Glutamatergic neuron (in vitro differentiated cells): ENCODE results near the gene SUMO3. TPM values are rescaled to one million over a fixed set of nuclear protein-coding genes. Genes with fewer than 3 reads are reported as not detected.

ENCODE experiments used
- DNase-seq: peaks from one replicate; pipeline ENCODE4 v3.0.0; 2022
- H3K27ac Mint-ChIP-seq: one replicate; pipeline ENCODE4 v1.8.0; 2020; ENCODE audit warnings: mild to moderate bottlenecking, mixed read lengths, inconsistent platforms; ENCODE audit not compliant: unreplicated experiment
- H3K27me3 Mint-ChIP-seq: one replicate; pipeline ENCODE4 v1.8.0; 2020; ENCODE audit warnings: mild to moderate bottlenecking, moderate library complexity, mixed read lengths, inconsistent platforms; ENCODE audit not compliant: unreplicated experiment
- H3K36me3 Mint-ChIP-seq: one replicate; pipeline ENCODE4 v1.8.0; 2020; ENCODE audit warnings: mild to moderate bottlenecking, mixed read lengths, inconsistent platforms; ENCODE audit not compliant: unreplicated experiment
- H3K4me1 Mint-ChIP-seq: one replicate; pipeline ENCODE4 v1.8.0; 2020; ENCODE audit warnings: mild to moderate bottlenecking, low read depth, mixed read lengths, inconsistent platforms; ENCODE audit not compliant: unreplicated experiment
- H3K4me3 Mint-ChIP-seq: one replicate; pipeline ENCODE4 v1.8.0; 2020; ENCODE audit warnings: mild to moderate bottlenecking, mixed read lengths, inconsistent platforms; ENCODE audit not compliant: unreplicated experiment
- H3K9me3 Mint-ChIP-seq: one replicate; pipeline ENCODE4 v1.8.0; 2020; ENCODE audit warnings: mild to moderate bottlenecking, moderate library complexity, mixed read lengths, inconsistent platforms; ENCODE audit not compliant: unreplicated experiment
- total RNA-seq: library from RNA; stranded (reverse); fragmentation: NEBNext Ultra II Directional; extraction: Animal tissue kit (Norgen Biotek cat#: 25700); gene quantifications from one replicate; pipeline ENCODE4 v1.2.1, GENCODE V29; 2021; ENCODE audit not compliant: unreplicated experiment
- TF ChIP-seq, protein P1 (sequence below): fragments of 200-600 bp; sonication (generic); IDR thresholded peaks from one replicate; pipeline ENCODE4 v1.5.0; 2021; ENCODE audit not compliant: partially characterized antibody, unreplicated experiment

Gene SUMO3
- total RNA-seq, 1 donor from 2014 or later: 63.5 TPM

DNA sequence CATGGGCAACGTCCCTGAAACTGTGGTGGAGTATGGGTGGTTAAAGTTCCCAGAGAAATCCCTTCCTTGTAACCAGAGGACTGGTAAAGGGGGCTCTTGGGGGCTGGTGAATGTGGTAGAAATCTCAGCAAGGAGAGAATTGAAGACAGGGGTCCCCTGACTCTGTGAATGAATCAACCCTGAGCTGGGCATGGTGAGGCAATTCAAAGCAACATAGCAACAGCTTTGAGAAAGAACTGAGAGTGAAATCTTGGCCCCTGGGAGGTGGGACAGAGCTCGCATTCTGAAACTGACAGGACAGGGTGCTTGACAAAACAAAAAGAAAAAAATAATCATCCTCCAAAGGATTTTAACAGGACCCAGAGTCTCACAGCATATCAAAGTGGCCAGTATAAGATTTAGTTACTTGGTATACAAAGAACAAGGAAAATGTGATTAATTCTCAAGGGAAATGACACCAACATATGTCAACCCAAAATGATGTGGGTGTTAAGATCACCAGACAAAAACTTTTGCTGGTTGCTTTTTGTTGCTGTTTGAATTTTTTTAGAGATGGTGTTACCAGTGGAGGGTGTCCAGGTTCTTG is 11.7 kb upstream of the SUMO3 start:
- H3K27ac Mint-ChIP-seq: no peak overlapping the region
- H3K4me1 Mint-ChIP-seq: peaks cover 5% of the 10 kb centered on the region
- DNase-seq: no peak
- TF ChIP-seq, protein P1, sequence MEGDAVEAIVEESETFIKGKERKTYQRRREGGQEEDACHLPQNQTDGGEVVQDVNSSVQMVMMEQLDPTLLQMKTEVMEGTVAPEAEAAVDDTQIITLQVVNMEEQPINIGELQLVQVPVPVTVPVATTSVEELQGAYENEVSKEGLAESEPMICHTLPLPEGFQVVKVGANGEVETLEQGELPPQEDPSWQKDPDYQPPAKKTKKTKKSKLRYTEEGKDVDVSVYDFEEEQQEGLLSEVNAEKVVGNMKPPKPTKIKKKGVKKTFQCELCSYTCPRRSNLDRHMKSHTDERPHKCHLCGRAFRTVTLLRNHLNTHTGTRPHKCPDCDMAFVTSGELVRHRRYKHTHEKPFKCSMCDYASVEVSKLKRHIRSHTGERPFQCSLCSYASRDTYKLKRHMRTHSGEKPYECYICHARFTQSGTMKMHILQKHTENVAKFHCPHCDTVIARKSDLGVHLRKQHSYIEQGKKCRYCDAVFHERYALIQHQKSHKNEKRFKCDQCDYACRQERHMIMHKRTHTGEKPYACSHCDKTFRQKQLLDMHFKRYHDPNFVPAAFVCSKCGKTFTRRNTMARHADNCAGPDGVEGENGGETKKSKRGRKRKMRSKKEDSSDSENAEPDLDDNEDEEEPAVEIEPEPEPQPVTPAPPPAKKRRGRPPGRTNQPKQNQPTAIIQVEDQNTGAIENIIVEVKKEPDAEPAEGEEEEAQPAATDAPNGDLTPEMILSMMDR: no peak
- peaks cover 41% of the 10 kb centered on the region for H3K36me3 Mint-ChIP-seq
- H3K27me3 Mint-ChIP-seq: peaks cover 6% of the 10 kb centered on the region
- peak overlapping the region; percentile 6 for H3K4me3 Mint-ChIP-seq
- H3K9me3 Mint-ChIP-seq: peaks cover 13% of the 10 kb centered on the region

DNA sequence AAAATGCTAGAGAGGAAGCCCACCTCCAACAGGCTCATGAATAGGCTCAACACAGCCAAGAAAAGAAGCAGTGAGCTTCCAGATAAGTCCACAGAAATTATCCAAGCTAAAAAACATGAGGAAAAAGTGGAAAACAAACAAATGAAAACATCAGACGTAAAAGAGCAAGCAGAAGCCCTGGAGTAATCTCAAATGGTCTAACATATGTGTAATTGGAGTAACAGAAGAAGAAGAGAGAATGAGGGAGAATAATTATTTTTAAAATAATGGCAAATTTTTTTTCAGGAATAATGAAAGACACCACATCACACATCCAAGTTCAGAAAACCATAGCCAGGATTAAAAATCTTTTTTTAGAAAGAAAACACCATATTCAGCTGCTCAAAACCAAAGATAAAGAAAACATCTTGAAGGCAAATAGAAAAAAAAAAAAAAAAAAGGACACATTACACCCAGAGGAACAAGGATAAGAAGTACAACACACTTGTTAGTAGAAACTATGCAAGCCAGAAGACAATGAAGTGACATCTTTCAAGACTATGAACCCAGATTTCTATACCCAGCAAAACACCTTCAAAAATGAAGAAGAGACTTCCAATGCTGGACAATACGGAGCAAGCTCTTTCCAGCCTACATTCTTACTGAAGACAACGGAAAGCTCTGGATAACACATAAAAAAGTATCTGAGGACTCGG is 10.6 kb upstream of the SUMO3 start:
- peaks cover 17% of the 10 kb centered on the region for H3K9me3 Mint-ChIP-seq
- no peak overlapping the region for H3K4me3 Mint-ChIP-seq

DNA sequence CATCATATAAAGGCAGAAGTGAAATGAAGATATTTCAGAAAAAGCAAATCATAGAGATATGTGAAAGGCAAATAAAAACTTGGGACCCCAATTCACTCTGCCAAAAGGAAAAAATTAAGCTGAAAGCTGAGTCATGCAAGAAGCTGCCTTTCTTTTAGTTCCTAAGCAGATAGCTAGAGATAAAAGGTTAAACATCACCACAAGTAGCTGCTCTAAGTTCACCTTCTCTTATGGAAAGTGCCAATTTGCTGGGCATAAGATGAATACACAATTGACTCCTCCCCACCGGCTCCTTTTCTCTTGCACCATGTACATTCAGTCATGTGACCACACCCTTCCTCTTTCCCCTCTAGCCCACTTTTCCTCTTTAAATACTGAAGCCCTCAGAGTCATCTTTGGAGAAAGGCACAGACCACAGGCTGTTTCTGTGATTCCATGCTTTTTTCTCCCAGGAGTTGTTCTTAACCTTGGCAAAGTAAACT is 5.4 kb upstream of the SUMO3 start:
- peaks cover 50% of the 10 kb centered on the region for H3K36me3 Mint-ChIP-seq
- peaks cover 9% of the 10 kb centered on the region for H3K27me3 Mint-ChIP-seq
- peak overlapping the region; percentile 67 for H3K27ac Mint-ChIP-seq
- H3K9me3 Mint-ChIP-seq: peaks cover 28% of the 10 kb centered on the region
- no peak overlapping the region for H3K4me3 Mint-ChIP-seq
- TF ChIP-seq, protein P1: no peak
- peaks cover 4% of the 10 kb centered on the region for H3K4me1 Mint-ChIP-seq
- no peak for DNase-seq

More for the DNA sequence above, 10.6 kb upstream of the SUMO3 start:
- Mint-ChIP-seq H3K27ac (no peak overlapping the region), H3K4me1 (peaks cover 5% of the 10 kb centered on the region), H3K36me3 (peaks cover 46% of the 10 kb centered on the region), H3K27me3 (peaks cover 4% of the 10 kb centered on the region)
- TF ChIP-seq, protein P1: no peak
- no peak for DNase-seq

DNA sequence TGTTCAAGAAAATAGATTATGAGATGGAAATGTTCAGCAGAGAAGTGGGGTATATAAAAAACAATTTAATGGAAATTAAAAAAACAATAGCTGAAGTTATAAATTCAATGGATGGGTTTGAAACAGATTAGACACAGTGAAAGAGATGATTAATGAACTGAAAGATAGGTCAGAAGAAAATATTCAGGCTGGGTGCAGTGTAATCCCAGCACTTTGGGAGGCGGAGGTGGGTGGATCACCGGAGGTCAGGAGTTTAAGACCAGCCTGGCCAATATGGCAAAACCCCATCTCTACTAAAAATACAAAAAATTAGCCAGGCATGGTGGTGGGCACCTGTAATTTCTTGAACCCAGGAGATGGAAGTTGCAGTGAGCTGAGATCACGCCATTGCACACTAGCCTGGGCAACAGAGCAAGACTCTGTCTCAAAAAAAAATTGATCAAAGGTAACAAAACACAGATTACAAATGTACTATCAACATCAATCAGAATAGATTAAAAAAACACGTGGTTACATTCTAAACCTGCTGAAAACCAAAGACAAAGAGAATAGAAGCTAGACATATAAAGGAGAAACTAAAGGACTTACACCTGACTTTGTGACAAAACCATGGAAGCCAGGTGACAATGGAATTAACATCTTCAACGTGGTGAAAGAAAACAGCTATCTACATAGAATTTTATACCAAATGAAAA is 4.8 kb upstream of the SUMO3 start:
- H3K27me3 Mint-ChIP-seq: peaks cover 9% of the 10 kb centered on the region
- no peak for DNase-seq
- peaks cover 24% of the 10 kb centered on the region for H3K9me3 Mint-ChIP-seq
- no peak overlapping the region for H3K4me3 Mint-ChIP-seq
- H3K36me3 Mint-ChIP-seq: peaks cover 44% of the 10 kb centered on the region
- TF ChIP-seq, protein P1: no peak
- no peak overlapping the region for H3K27ac Mint-ChIP-seq
- peaks cover 4% of the 10 kb centered on the region for H3K4me1 Mint-ChIP-seq
